ENCODE data around the gene STIL.
A peak's percentile ranks its signal among the peaks of the same experiment; 100 is the strongest.

DNA sequence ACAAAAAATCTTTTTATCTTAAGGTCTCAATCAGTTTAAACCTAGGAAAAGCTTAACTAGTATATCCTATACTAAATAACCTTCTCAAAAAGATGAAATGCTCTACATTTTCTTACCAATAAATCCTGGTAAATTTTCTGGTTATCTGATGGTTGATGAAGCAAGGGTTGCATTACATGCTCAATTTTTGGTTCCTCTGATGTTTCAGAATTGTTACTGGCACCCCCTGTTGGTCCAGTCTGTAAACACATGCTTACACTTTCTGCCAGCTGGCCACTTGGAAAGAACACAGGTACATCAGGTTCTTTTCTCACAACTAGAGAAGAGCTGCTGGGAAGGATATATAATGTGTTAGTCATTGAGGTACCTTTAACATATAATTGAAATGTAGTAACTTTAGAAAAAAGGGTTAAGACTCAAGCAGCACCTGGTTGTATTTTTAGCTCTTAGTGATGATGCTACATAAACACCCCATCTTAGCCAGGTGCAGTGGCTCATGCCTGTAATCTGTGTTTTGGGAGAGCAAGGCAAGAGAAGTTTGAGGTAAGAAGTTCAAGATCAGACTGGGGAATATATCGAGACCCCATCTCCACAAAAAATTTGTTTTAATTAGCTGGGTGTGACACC, 51.0 kb downstream of the STIL start:
- TF ChIP-seq, protein P1, sequence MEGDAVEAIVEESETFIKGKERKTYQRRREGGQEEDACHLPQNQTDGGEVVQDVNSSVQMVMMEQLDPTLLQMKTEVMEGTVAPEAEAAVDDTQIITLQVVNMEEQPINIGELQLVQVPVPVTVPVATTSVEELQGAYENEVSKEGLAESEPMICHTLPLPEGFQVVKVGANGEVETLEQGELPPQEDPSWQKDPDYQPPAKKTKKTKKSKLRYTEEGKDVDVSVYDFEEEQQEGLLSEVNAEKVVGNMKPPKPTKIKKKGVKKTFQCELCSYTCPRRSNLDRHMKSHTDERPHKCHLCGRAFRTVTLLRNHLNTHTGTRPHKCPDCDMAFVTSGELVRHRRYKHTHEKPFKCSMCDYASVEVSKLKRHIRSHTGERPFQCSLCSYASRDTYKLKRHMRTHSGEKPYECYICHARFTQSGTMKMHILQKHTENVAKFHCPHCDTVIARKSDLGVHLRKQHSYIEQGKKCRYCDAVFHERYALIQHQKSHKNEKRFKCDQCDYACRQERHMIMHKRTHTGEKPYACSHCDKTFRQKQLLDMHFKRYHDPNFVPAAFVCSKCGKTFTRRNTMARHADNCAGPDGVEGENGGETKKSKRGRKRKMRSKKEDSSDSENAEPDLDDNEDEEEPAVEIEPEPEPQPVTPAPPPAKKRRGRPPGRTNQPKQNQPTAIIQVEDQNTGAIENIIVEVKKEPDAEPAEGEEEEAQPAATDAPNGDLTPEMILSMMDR (IDR thresholded peaks at IDR 0.05) = peak in 3 of 4 experiments; percentile 32 to 69 (median 43)
- no peak for TF ChIP-seq POLR2A (IDR thresholded peaks at IDR 0.05)
